ENCODE results near the gene GTPBP4. TPM values are rescaled to one million over a fixed set of nuclear protein-coding genes. Genes with fewer than 3 reads are reported as not detected.

GTPBP4 gene
- total RNA-seq, 2 donors from 2014 or later = 31.7 to 105 TPM

GRCh38 chr10:1057106-1057657, 68.9 kb downstream of the GTPBP4 start:
- no peaks in the 10 kb centered on the region for H3K36me3 ChIP-seq
- no peaks in the 10 kb centered on the region for H3K9me3 ChIP-seq
- TF ChIP-seq, protein P1, sequence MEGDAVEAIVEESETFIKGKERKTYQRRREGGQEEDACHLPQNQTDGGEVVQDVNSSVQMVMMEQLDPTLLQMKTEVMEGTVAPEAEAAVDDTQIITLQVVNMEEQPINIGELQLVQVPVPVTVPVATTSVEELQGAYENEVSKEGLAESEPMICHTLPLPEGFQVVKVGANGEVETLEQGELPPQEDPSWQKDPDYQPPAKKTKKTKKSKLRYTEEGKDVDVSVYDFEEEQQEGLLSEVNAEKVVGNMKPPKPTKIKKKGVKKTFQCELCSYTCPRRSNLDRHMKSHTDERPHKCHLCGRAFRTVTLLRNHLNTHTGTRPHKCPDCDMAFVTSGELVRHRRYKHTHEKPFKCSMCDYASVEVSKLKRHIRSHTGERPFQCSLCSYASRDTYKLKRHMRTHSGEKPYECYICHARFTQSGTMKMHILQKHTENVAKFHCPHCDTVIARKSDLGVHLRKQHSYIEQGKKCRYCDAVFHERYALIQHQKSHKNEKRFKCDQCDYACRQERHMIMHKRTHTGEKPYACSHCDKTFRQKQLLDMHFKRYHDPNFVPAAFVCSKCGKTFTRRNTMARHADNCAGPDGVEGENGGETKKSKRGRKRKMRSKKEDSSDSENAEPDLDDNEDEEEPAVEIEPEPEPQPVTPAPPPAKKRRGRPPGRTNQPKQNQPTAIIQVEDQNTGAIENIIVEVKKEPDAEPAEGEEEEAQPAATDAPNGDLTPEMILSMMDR (IDR thresholded peaks at IDR 0.05) = no peak
- no peak for ATAC-seq (ENCODE audit: insufficient number of reproducible peaks, low FRiP score, low read depth)
- peak overlapping the region; percentile 98 to 99 for H3K27ac ChIP-seq
- peaks cover 14 to 40% of the 10 kb centered on the region in 2 donors for H3K4me1 ChIP-seq (ENCODE audit: control insufficient read depth in 1 of 2, low read depth in 2 of 2)
- H3K4me3 ChIP-seq = peak overlapping the region; percentile 92
- H3K27me3 ChIP-seq (replicated peaks; ENCODE audit: insufficient read depth) = no peaks in the 10 kb centered on the region
- DNase-seq (ENCODE audit: low spot score) = no peak

GRCh38 chr10:1058017-1058416, 69.8 kb downstream of the GTPBP4 start:
- ATAC-seq (ENCODE audit: insufficient number of reproducible peaks, low FRiP score, low read depth) = no peak
- TF ChIP-seq, protein P1 (IDR thresholded peaks at IDR 0.05) = no peak
- Histone ChIP-seq H3K36me3 (no peaks in the 10 kb centered on the region), H3K27ac (no peak overlapping the region), H3K27me3 (replicated peaks; ENCODE audit: insufficient read depth) (no peaks in the 10 kb centered on the region), H3K4me3 (peak overlapping the region; percentile 92), H3K4me1 (ENCODE audit: control insufficient read depth in 1 of 2, low read depth in 2 of 2) (peaks cover 14 to 40% of the 10 kb centered on the region in 2 donors), H3K9me3 (no peaks in the 10 kb centered on the region)
- DNase-seq (ENCODE audit: low spot score) = no peak

DNA sequence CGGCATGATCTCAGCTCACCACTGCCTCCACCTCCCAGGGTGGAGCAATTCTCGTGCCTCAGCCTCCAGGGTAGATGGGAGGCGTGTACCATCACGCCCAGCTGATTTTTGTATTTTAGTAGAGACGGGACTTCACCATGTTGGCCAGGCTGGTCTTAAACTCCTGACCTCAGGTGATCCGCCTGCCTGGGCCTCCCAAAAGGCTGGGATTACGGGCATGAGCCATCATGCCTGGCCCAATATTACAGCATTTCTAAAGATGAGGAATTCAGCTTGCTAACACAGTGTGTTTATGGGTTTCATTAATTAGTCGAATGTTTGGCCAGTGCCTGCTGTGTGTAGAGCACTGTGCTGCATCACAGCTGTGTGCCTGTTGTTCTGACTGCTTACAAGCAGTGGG, 71.7 kb downstream of the GTPBP4 start:
- DNase-seq (ENCODE audit: low spot score) (no peak), ATAC-seq (ENCODE audit: insufficient number of reproducible peaks, low FRiP score, low read depth) (no peak)
- TF ChIP-seq, protein P1 (IDR thresholded peaks at IDR 0.05) = no peak
- Histone ChIP-seq H3K4me3 (no peak overlapping the region), H3K4me1 (ENCODE audit: control insufficient read depth in 1 of 2, low read depth in 2 of 2) (peaks cover 11 to 23% of the 10 kb centered on the region in 2 donors), H3K27ac (no peak overlapping the region), H3K27me3 (replicated peaks; ENCODE audit: insufficient read depth) (no peaks in the 10 kb centered on the region), H3K36me3 (no peaks in the 10 kb centered on the region), H3K9me3 (no peaks in the 10 kb centered on the region)

DNA sequence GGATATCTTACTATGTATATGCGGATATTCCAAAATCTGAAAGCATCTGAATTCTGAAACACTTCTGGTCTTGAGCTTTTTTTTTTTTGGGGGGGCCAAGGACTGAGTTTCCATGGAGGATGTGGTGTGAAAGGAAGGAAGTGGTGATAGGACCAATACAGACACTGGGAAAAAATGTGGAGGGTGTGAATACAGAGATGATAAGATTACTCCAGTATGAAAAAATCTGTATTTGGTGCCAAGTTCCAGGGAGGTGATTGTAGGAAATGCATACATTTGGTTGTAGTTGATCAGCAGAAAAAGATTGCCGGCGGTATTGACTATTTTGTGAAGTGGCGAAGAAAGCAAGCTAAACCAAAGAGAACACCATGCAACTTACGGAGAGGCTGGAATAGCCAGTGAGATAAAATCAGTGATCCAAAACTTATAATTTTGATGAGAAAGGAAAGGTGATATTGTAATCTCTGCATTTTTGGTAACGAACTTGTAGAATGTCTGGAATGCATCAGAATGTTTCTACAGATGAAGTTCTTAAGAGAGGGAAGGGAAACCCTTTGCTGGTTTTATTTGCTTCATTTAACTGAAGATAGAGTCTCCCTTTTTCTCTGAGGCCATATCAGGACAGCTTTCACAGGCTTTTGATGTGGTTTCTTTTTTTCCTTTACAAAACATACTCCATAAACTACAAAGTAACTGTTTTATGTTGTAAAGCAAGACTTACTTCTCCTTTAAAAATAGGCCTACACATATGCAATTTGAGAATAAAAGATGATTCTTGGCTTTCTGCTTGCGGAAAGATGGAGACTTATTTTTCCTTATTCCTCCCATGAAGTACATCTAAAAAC, 73.9 kb downstream of the GTPBP4 start:
- H3K4me1 ChIP-seq (ENCODE audit: control insufficient read depth in 1 of 2, low read depth in 2 of 2) = peaks cover 6 to 13% of the 10 kb centered on the region in 2 donors
- no peak overlapping the region for H3K27ac ChIP-seq
- no peaks in the 10 kb centered on the region for H3K9me3 ChIP-seq
- H3K27me3 ChIP-seq (replicated peaks; ENCODE audit: insufficient read depth) = no peaks in the 10 kb centered on the region
- ATAC-seq (ENCODE audit: insufficient number of reproducible peaks, low FRiP score, low read depth) = no peak
- H3K4me3 ChIP-seq = no peak overlapping the region
- no peak for DNase-seq (ENCODE audit: low spot score)
- TF ChIP-seq, protein P1 (IDR thresholded peaks at IDR 0.05) = no peak
- H3K36me3 ChIP-seq = no peaks in the 10 kb centered on the region

GRCh38 chr10:1063232-1063865, 75.1 kb downstream of the GTPBP4 start:
- Histone ChIP-seq H3K4me1 (ENCODE audit: control insufficient read depth in 1 of 2, low read depth in 2 of 2) (peaks cover 0 to 4% of the 10 kb centered on the region in 2 donors), H3K9me3 (no peaks in the 10 kb centered on the region), H3K27me3 (replicated peaks; ENCODE audit: insufficient read depth) (no peaks in the 10 kb centered on the region), H3K36me3 (no peaks in the 10 kb centered on the region), H3K4me3 (no peak overlapping the region), H3K27ac (no peak overlapping the region)
- DNase-seq (ENCODE audit: low spot score) (no peak), ATAC-seq (ENCODE audit: insufficient number of reproducible peaks, low FRiP score, low read depth) (no peak)
- TF ChIP-seq, protein P1 (IDR thresholded peaks at IDR 0.05) = no peak

Data from thoracic aorta (tissue), 2 donors.